NCI-H1436 treated with DMSO at 0.1 percent for 48 hours (cell line): ENCODE measurements around the gene WDR45.
"Not testable (repeated sequence)": the region's sequence is repeated elsewhere in the genome, so short reads cannot be mapped to it uniquely, and the experiment has no call there.

Source experiments
- DNase-seq: peaks from one replicate; lab custom pipeline; 2025; lab: John Stamatoyannopoulos, UW

WDR45 gene

DNA sequence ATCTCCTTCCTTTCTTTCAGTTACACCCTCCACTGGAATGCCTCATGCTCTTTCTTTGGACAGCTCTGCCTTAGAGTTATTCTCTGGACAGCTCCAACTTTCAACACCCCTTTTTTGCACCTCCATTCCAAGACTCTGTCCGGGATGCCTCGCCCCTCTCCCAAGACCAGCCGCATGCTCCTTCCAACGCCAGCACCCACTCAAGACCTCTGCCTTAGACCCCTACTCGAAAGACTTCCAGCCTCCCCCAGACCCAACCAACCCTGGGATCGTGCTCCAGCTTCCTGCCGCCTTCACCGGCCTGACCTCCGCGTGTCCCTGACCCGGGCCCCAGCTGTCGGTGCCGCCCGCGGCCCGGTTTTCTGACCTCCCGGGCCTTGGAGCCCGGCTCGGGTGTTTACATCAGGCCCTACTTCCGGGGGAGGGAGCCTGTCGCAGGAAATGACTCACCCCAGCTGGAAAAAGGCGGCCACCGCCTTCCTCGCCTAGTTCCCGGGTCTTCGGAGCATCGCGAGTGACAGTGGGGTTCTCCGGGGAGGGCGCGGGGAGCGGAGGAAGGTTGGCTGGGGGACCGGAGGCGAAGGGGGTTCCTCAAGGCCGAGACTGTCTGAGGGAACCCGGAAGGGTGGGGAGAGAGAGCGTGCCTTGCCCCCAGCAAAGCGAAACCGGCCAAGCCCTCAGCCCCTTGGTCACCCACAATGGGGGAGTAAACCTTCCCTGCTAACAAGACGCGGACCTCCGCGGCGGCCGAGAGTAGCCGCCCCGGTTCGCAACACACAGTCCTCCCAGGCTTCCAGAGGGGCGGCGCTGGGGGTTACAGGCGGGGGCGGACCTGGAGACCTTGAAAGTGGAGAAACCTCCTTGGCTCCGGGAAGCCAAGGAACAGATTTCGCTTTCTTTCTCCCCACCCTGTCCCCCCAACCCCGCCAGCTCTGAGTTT is at the start of gene WDR45:
Gene WDR45 (minus strand): TSS at position 399 of the 940 bp plus-strand sequence. CDS start 1,792 bp downstream, outside the sequence.
- DNase-seq: no peak

DNA sequence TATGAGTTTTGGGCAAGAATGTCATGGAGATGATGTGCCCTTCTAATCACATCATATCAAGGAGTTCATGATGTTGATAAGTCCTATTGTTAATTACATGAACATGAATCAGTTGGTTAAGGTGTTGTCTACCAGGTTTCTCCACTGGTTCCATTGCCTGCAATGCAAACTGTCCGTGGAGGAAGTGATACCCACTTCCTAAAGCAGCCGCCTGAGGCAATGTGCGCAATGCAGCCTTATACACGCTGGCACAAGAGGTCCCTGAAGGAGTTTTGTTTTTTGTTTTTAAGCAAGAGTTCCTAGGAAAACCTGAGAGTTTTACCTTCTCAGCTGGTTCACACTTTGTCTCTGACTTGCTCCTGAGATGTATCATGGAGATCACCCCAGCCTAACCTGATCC is 49.7 kb upstream of the WDR45 start:
- no peak for DNase-seq

DNA sequence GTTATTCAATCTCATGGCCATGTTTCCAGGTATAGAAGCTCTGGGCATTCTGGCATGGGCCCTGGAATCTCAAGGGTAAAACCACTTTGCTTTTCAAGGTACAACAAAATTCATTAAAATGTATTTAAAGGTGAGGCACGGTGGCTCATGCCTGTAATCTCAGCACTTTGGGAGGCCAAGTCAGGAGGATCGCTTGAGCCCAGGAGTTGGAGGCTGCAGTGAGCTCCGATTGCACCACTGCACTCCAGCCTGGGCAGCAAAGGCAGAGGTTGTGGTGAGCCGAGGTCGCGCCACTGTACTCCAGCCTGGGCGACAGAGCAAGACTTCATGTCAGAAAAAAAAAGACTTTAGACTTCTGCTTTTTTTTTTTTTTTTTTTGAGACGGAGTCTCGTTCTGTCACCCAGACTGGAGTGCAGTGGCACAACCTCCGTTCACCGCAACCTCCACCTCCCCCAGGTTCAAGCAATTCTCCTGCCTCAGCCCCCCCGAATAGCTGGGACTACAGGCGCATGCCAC is 48.1 kb upstream of the WDR45 start:
- DNase-seq: not testable (repeated sequence)

DNA sequence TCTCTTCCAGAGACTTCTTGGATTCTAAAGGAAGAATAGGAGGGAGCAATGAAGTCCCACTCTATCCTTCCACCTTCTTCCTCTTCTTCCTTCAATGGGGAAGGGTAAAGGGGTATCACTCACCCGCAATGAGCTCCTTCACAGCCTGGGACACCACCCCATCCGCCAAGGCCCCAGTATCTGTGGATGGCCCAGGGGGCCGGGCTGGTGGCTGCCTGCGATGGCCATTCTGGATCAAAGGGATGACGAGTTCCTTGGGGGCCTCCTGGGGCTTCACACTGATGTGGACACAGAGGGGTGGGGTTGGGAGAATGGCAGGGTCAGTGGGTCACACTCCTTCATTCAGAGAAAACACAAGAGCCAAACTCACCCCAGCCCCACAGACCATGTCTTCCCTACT is 42.8 kb upstream of the WDR45 start:
- no peak for DNase-seq

DNA sequence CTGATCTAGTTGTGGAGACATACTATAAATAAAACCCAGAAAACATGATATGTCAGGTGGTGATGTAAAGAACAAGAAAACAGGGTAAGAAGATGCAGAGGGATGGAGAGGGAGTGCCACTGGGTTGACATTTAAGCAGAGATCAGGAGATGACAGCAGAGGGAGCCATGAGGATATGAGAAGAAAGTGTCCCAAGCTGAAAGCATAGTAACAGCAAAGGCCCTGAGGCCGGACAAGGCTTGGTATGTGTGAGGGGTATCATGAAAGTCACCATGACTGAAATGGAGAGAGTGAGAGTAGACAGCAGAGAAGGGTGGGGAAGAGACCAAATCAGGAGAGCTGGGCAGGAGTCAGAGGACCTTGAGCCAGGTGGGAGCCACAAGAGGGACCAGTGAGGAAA is 40.4 kb upstream of the WDR45 start:
- DNase-seq: no peak

DNA sequence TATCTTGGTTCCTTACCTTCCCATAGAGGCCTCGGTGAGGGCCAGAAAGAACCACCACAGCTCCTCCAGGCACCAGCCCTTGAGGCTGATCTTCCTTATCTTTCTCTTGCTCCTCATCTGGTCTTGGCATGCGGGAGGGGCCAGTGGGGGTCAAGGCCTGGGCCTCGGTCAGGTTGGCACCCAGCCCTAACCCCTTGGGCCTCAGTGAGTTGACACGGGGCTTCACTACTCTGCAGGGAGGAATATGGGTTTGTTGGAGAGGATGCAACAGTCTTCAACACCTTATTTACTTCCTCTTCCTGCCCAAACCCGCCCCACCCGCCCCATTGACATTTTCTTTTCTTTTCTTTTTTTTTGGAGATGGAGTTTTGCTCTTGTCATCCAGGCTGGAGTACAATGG is 37.9 kb upstream of the WDR45 start:
- DNase-seq: no peak

DNA sequence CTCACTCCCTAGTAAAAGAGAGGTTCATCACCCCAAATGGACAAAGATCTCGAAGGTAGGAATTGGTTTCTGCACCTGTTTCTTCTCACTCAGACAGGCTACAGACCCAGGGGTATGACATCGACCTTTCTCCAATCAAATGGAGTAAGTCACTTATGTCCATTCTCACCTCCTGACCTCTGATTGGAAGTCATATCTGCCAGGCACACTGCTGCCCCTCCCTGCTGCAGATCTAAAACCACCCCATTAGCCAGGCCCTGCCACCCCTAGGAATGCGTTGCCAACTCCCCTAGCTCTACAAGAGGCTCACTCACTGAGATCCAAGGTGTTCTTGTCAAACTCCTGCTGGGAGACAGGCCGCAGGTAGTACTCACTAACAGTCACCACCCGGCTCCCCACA is 37.0 kb upstream of the WDR45 start:
- DNase-seq: no peak

DNA sequence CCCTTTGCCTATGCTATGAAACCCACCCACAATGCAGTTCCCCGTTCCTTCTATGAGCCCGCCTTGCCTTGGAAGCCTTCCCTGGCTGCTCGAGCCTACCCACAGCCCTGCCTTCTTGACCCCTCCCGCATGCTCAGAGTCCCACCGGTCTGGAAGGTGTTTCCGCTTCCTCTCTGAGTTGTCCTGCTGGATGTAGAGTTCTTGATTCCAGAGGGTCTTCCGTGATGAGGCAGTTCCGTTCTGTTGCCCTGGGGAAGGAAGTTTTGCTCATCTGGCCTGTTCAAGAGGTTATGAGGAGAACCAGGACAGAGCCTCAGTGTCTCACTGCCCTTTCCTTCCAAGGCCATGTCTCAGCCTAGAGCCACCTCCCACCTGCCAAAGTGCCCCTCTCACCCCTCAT is 36.4 kb upstream of the WDR45 start:
- no peak for DNase-seq

DNA sequence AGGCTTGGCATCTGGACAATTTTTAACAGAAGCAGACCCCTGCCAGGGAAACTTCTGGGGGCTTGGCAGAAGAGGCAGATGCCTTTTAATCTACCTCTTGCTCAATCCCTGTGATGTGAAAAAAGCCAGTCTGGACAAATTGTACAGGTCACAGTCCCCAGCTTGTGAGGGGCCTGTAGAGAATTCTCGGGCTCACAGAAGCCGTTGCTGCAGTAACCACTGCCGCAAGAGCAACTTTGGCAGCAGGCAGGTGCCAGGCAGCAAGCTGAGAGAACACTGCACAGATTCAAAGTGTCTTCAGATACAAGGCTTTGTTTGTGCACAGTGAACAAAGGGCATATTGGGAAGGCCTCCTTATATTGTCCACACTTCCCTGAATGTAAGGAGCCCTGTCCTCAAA is 32.1 kb upstream of the WDR45 start:
- no peak for DNase-seq

DNA sequence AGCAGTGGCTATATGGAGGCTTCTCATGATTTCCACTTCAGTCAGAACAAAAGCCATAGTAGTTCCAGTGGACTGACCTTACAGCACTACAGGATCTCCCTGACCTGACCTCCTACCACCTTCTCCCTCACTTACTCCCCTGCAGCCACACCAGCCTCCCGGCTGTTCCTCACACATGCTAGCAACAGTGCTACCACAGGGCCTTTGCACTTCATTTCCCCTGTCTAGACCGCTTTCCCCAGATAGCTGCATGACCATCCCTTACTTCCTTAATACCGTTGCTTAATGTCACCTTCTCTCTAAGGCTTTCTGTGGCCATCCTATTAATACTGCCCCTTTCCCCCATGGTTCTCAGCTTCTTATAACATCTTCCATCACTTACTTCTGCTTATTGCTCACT is 30.7 kb upstream of the WDR45 start:
- DNase-seq: no peak

DNA sequence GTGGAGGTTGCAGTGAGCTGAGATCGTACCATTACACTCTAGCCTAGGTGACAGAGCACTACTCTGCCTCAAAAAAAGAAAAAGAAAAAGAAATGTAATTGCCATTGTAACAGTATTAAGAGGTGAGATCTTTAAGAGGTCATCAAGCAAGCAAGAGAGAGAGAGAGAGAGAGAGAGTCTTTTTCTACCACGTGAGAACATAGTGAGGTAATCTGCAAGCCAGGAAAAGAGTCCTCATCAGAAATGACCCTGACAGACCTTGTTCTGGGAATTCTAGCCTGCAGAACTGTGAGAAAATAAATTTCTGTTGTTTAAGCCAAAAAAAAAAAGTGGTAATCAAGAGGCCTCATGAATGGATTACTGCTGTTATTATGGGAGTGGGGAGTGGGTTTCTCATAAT is 29.0 kb upstream of the WDR45 start:
- DNase-seq: no peak

DNA sequence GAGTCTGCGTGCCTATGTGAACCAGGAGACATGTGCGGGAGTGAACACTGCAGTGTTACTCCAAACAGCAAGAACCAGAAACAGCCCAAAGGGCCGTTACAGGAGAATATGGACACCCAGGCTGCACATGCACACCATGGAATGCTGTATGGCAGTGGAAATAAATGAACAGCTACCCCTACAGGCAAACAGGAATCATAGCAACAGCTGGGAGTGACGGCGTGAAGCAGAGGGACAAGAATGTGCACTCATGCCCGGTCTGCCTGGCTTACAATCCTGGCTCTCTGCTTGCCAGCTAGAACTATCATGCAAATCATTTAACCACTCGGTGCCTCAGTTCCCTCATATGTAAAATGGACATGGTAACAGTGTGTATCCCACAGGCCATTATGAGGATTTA is 27.2 kb upstream of the WDR45 start:
- DNase-seq: no peak

DNA sequence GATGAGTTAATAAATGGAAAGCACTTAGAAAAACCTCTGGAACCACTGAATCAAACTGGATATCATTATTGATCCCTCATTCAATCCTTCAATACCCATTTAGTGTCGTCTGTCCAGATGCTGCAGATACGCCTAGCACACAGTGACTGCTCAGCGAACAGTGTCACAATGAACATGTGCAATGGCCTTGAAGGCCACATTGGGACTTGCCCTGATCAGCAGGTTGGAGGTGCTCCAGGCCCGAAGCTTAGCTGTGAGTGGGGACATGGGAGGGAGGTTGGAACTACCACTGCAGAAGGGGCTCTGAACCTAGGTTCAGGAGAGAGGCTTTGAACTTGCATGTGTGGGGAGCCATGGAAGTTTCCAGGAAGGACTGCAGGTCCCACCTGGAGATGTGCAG is 26.6 kb upstream of the WDR45 start:
- no peak for DNase-seq

DNA sequence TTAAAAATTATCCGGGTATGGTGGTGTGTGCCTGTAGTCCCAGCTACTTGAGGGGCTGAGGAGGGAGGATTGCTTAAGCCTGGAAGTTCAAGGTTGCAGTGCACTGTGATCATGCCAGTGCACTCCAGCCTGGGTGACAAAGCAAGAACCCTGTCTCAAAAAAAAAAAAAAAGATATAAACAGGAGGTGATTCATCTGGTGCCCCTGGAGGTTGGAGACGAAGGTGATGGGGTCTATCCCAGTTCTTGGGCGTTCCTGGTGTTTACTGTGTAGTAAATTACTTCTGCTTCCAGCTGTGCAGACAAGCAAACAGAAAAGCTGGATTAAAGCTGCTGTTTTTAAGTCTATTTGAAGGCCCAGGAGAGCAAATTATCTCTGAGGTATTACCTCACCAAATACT is 23.9 kb upstream of the WDR45 start:
- DNase-seq: no peak

DNA sequence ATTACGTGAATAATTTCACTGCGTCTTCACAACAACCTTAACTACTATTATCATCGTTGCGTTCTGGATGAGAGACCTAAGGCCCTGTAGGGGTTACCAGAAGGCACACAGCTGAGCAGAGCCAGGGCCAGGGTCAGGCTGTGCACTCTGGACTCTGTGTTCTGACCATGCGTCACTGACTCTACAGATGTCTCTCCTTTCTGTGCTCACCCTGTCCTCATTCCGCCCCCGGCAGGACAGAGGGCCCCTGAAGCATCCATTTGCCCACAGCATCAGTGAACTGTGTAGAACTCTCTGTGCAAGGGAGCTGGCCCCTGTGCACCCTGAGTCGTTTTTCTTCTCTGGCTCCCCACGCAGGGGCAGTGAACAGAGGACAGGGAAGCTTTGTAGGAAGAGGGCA is 22.5 kb upstream of the WDR45 start:
- DNase-seq: no peak

DNA sequence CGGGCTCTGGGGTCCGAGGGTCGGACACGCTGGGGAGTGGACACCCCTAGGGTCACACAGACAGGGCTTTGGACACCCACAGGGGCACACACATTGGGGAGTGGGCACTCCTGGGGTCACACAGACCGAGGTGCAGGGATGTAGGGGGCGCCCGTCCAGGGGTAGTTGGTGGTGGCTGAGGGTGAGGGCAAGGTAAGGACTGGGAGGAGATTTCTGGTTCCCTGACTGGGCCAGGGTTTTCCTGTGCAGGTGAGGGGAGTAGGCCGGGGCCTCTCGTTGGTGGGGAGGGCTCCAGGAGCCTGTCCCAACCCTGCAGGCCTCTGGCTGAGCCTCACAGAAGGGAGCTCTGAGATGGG is 21.9 kb upstream of the WDR45 start:
- no peak for DNase-seq

DNA sequence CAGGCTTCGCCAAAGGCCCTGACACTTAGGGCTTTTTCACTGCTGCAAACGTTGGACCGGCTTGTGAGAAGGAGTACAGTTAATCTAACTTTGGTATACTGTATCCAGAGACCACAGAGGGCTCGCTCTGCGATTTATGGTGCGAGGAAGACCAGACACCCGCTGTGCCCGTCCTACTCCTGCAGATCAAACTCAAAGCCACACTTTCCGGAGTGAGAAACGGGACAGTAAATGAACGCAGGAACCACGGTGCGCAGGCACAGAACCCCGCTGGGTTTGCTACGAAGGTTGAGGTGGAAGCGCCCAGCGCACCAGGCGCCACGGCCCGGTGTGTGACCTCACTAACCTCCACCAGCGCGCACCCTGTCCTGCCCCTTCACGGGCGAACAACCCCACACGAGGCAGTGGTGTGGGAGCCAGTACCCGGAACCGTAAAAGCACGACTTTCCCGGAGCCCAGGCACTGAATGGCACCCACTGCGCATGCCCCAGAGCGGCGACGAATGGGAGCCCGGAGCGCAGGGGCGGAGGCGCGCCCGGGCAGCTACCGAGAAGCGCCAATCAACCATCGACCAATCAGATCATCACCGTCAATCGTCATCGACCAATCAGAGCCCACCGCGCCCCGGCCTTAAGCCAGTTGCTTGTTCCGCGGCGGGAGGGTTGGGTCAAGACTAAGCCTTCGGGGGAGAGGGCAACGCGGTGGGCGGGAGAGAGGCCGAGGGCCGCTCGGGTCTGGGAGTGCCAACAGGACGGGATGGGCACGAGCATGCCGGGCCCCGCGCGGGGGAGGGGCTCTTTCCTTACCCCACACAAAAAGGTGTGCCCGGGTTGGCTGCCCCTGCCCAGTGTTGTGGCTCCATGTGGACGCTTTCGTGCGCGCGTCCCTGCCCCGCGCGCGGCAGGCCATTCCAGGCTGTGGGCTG is 21.3 kb upstream of the WDR45 start:
- peak; percentile 37 for DNase-seq

DNA sequence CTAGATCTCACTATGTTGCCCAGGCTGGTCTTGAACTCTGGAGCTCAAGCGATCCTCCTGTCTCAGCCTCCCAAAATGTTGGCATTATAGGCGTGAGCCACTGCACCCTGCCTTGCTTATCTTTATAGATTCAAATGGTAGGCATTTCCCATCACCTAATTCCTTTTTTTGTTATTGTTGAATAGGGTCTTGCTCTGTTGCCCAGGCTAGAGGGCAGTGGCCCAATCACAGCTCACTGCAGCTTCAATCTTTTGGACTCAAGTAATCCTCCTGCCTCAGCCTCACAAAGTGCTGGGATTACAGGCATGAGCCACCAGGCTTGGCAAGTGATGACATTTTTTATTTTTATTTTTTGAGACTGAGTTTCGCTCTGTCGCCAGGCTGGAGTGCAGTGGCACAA is 16.7 kb upstream of the WDR45 start:
- no peak for DNase-seq

DNA sequence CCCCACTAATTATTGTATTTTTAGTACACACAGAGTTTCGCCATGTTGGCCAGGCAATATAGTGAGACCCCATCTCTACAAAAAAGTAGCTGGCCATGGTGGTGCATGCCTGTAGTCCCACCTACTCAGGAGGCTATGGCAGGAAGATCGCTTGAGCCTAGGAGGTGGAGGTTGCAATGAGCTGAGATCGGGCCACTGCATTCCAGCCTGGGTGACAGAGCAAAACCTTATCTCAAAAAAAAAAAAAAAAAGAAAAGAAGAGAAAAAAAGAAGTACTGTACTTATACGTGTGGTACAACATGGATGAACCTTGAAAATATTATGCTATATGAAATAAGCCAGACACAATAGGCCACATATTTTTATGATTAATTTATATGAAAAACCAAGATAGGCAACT is 9.9 kb upstream of the WDR45 start:
- DNase-seq: no peak

DNA sequence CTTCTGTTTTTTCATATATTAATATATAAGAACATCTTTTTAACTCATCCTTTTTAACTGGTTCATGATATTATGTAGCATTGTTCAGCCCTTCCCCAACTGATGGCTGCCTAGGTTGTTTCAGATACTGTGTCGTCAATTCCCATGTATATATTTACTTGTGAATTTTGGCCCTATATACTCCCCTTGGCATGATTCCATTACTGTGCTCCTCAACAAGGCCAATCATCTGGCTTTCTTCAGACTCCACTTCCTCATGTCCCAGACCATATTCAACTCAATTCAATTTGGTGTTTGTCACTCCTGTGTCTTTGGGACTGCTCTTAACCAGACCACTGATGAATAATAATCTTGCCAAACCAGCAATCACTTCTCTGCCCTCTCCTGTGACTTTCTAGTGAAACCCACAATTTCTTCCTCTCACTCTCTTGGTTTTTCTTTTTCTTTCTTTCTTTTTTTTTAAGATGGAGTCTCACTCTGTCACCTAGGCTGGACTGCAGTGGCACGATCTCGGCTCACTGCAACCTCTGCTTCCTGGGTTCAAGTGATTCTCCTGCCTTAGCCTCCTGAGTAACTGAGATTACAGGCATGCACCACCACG is 2.7 kb upstream of the WDR45 start:
- DNase-seq: no peak

DNA sequence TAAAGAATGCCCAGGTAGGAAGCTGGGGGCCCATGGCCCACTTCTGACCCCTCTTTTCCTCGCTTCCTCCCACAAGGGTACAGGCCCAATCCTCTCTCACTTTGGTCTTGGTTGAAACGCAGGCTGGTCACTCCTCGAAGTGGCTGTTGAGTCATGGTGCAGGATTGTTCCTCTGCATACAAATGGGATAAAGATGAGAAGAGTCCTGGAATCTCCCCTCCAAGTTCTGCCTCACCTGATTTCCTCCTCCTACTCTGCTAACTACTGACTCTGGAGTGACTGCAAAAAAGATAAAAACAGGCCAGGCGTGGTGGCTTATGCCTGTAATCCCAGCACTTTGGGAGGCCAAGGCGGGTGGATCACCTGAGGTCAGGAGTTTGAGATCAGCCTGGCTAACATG is 1.7 kb downstream of the WDR45 start:
- no peak for DNase-seq

DNA sequence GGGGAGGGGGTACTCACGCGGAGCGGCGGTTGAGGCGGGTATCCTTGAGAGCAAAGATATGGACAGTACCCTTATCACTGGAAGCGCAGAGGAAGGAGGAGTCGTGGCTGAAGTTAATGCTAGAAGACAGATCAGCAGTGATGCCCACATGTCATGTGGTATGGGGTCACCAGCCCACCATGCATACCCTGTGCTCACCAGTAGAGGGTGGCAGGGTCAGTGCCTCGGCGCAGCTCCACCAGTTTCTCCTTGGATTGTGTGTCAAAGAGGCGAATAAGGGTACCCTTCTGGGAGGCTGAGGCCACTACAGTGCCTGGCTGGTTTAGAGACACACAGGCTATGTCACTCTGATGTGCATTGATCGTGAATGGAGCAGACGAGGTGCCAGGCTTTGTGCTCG is 4.3 kb downstream of the WDR45 start:
- DNase-seq: no peak
